IMR-90 (cell line): ENCODE measurements around the gene WHRN. TPM values are rescaled to one million over a fixed set of nuclear protein-coding genes. Genes with fewer than 3 reads are reported as not detected.

ENCODE experiments used
- ATAC-seq: fragments of 200-7000 bp; cut with Tn5 transposase; 2 replicates; pipeline ENCODE4 v1.9.1; 2020; ENCODE audit warnings: low read depth, mild to moderate bottlenecking, moderate library complexity
- BruUV-seq: library from RNA; stranded (reverse); fragments of 400-500 nt; replicated peaks from 2 replicates; lab custom pipeline; 2021; lab: Mats Ljungman, UMichigan
- CTCF ChIA-PET: fragments of 300-600 bp; formaldehyde crosslinking; extraction: SDS; loops from one replicate; lab custom pipeline; 2021; ENCODE audit warnings: antibody characterized with exemption; lab: Yijun Ruan, JAX
- POLR2A ChIA-PET: fragments of 300-600 bp; sonication (Branson Sonifier 250); formaldehyde crosslinking; loops from one replicate; lab custom pipeline; 2022; ENCODE audit warnings: antibody characterized with exemption; ENCODE audit not compliant: unreplicated experiment; lab: Charles Lee
- DNase-seq: peaks from one replicate; pipeline ENCODE4 v3.0.0; 2013
- H2AFZ ChIP-seq: replicated peaks from 2 replicates; pipeline ENCODE3; 2013; ENCODE audit warnings: low read length, mild to moderate bottlenecking; ENCODE audit not compliant: poor library complexity
- H2AK5ac ChIP-seq: 2 replicates; pipeline ENCODE4 v1.6.1; 2013; ENCODE audit warnings: low read depth, low read length, inconsistent platforms
- H2AK9ac ChIP-seq: replicated peaks from 2 replicates; pipeline ENCODE3; 2013; ENCODE audit warnings: mild to moderate bottlenecking, low read depth, low read length, moderate library complexity; ENCODE audit not compliant: poor library complexity
- H2BK120ac ChIP-seq: 2 replicates; pipeline ENCODE4 v1.6.1; 2013; ENCODE audit warnings: low read depth, low read length, inconsistent platforms
- H2BK15ac ChIP-seq: 3 replicates; pipeline ENCODE4 v1.6.1; 2013; ENCODE audit warnings: low read depth, low read length, inconsistent platforms
- H2BK20ac ChIP-seq: 2 replicates; pipeline ENCODE4 v1.6.1; 2013; ENCODE audit warnings: low read depth, mild to moderate bottlenecking, inconsistent platforms, low read length, moderate library complexity
- H2BK5ac ChIP-seq: 2 replicates; pipeline ENCODE4 v1.6.1; 2013; ENCODE audit warnings: mild to moderate bottlenecking, low read depth, low read length, inconsistent platforms; ENCODE audit not compliant: poor library complexity, severe bottlenecking
- H3K14ac ChIP-seq: replicated peaks from 2 replicates; pipeline ENCODE4 v1.6.1; 2013; ENCODE audit warnings: low read depth, low read length, inconsistent platforms
- H3K18ac ChIP-seq: 2 replicates; pipeline ENCODE4 v1.6.1; 2013; ENCODE audit warnings: low read depth, low read length, control low read depth
- H3K23ac ChIP-seq: 2 replicates; pipeline ENCODE4 v1.6.1; 2013; ENCODE audit warnings: low read depth, low read length, inconsistent platforms
- H3K27ac ChIP-seq: 2 replicates; pipeline ENCODE4 v1.5.1; 2013; ENCODE audit warnings: mild to moderate bottlenecking, control low read depth, low read length; ENCODE audit not compliant: insufficient read depth
- H3K27me3 ChIP-seq: 2 replicates; pipeline ENCODE4 v1.6.1; 2013; ENCODE audit warnings: low read length; ENCODE audit not compliant: control insufficient read depth, insufficient read depth
- H3K36me3 ChIP-seq: 2 replicates; pipeline ENCODE4 v1.6.1; 2013; ENCODE audit warnings: low read length, mixed read lengths; ENCODE audit not compliant: control insufficient read depth, insufficient read depth
- H3K4ac ChIP-seq: 2 replicates; pipeline ENCODE4 v1.6.1; 2013; ENCODE audit warnings: low read depth, low read length, inconsistent platforms
- H3K4me1 ChIP-seq: 2 replicates; pipeline ENCODE4 v1.6.1; 2013; ENCODE audit warnings: low read length, mixed read lengths; ENCODE audit not compliant: control insufficient read depth, insufficient read depth
- H3K4me2 ChIP-seq: 2 replicates; pipeline ENCODE4 v1.6.1; 2013; ENCODE audit warnings: low read depth, mild to moderate bottlenecking, control low read depth, low read length, moderate library complexity
- H3K4me3 ChIP-seq: 2 replicates; pipeline ENCODE4 v1.5.1; 2013; ENCODE audit warnings: low read depth, mild to moderate bottlenecking, control low read depth, low read length, moderate library complexity; ENCODE audit not compliant: insufficient read depth
- H3K56ac ChIP-seq: 2 replicates; pipeline ENCODE4 v1.6.1; 2013; ENCODE audit warnings: low read length, inconsistent platforms; ENCODE audit not compliant: insufficient read depth; ENCODE audit errors: extremely low read depth
- H3K79me1 ChIP-seq, 2 experiments: 2 replicates each; pipeline ENCODE4 v1.6.1; 2013; ENCODE audit warnings: low read length in 2 of 2, inconsistent platforms in 1 of 2, low read depth in 1 of 2
- H3K9ac ChIP-seq: 2 replicates; pipeline ENCODE4 v1.6.1; 2013; ENCODE audit warnings: low read depth, low read length, control low read depth
- H3K9me1 ChIP-seq: 2 replicates; pipeline ENCODE4 v1.6.1; 2013; ENCODE audit warnings: low read length, inconsistent platforms; ENCODE audit not compliant: insufficient read depth
- H3K9me3 ChIP-seq: 2 replicates; pipeline ENCODE4 v1.6.1; 2013; ENCODE audit warnings: low read length; ENCODE audit not compliant: control insufficient read depth, insufficient read depth
- H4K20me1 ChIP-seq: 2 replicates; pipeline ENCODE4 v1.6.1; 2013; ENCODE audit warnings: low read length, inconsistent platforms; ENCODE audit not compliant: insufficient read depth
- H4K5ac ChIP-seq: 2 replicates; pipeline ENCODE4 v1.6.1; 2013; ENCODE audit warnings: mild to moderate bottlenecking, low read depth, low read length, control low read depth
- H4K8ac ChIP-seq, 2 experiments: 2 replicates each; pipeline ENCODE4 v1.6.1; 2013; ENCODE audit warnings: low read depth in 2 of 2, low read length in 2 of 2, control low read depth in 1 of 2, inconsistent platforms in 1 of 2
- H4K91ac ChIP-seq: 2 replicates; pipeline ENCODE4 v1.6.1; 2013; ENCODE audit warnings: low read depth, low read length, inconsistent platforms; ENCODE audit not compliant: insufficient read depth
- BHLHE40 ChIP-seq: fragments of 150-350 bp; IDR thresholded peaks from 2 replicates; pipeline ENCODE4 v1.6.1; 2016; ENCODE audit warnings: mild to moderate bottlenecking, low read depth, low read length
- CEBPB ChIP-seq: IDR thresholded peaks from 2 replicates; pipeline ENCODE4 v1.6.1; 2012; ENCODE audit warnings: low read depth, low read length, improper control_type of control experiment
- CTCF ChIP-seq: conservative IDR thresholded peaks from 2 replicates; pipeline ENCODE4 v1.5.1; 2012; ENCODE audit warnings: mild to moderate bottlenecking, low read depth, low read length, improper control_type of control experiment
- FOS ChIP-seq: fragments of 150-350 bp; IDR thresholded peaks from 2 replicates; pipeline ENCODE4 v1.6.1; 2016; ENCODE audit warnings: low read depth, low read length
- MAFK ChIP-seq: IDR thresholded peaks from 2 replicates; pipeline ENCODE4 v1.6.1; 2012; ENCODE audit warnings: low read depth, low read length, improper control_type of control experiment
- MAZ ChIP-seq: IDR thresholded peaks from 2 replicates; pipeline ENCODE4 v1.6.1; 2012; ENCODE audit warnings: low read depth, mild to moderate bottlenecking, low read length, improper control_type of control experiment, moderate library complexity, borderline replicate concordance
- NFE2L2 ChIP-seq: fragments of 150-350 bp; IDR thresholded peaks from 2 replicates; pipeline ENCODE4 v1.6.1; 2016; ENCODE audit warnings: low read depth, mild to moderate bottlenecking, low read length
- POLR2A ChIP-seq: IDR thresholded peaks from 2 replicates; pipeline ENCODE4 v1.6.1; 2012; ENCODE audit warnings: mild to moderate bottlenecking, low read depth, low read length
- RCOR1 ChIP-seq: IDR thresholded peaks from 2 replicates; pipeline ENCODE4 v1.6.1; 2012; ENCODE audit warnings: mild to moderate bottlenecking, low read length, improper control_type of control experiment; ENCODE audit not compliant: insufficient replicate concordance
- RFX5 ChIP-seq: IDR thresholded peaks from 2 replicates; pipeline ENCODE4 v1.8.0; 2012; ENCODE audit warnings: low read depth, mild to moderate bottlenecking, low read length, moderate library complexity
- SMC3 ChIP-seq: fragments of 150-350 bp; IDR thresholded peaks from 2 replicates; pipeline ENCODE4 v1.6.1; 2016; ENCODE audit warnings: low read depth, mild to moderate bottlenecking, antibody characterized with exemption, low read length, moderate library complexity
- USF2 ChIP-seq: fragments of 150-350 bp; IDR thresholded peaks from 2 replicates; pipeline ENCODE4 v1.6.1; 2017; ENCODE audit warnings: mild to moderate bottlenecking, antibody characterized with exemption, low read length, low read depth
- WGBS, 2 experiments: methylation state at CpG; one replicate each; pipeline versions ENCODE4 v1.1.5 to v1.1.7; 2013; ENCODE audit warnings: missing lambda C conversion rate in 2 of 2; ENCODE audit not compliant: insufficient read length in 1 of 2; ENCODE audit errors: extremely low coverage in 2 of 2; 5-methylcytosine and 5-hydroxymethylcytosine counted together
- dilution Hi-C: fragments of 300-500 bp; cut with HindIII; formaldehyde crosslinking; loops from one replicate; pipeline ENCODE4 v1.14.3; 2018; ENCODE audit warnings: low sequenced_read_pairs; ENCODE audit not compliant: unreplicated experiment
- in situ Hi-C: fragments of 300-500 bp; cut with MboI; formaldehyde crosslinking; loops from 3 replicates; pipeline ENCODE4 v1.14.3; 2019; ENCODE audit warnings: low sequenced_read_pairs, inconsistent platforms, mixed read lengths
- intact Hi-C: fragments of 100-400 bp; cut with micrococcal nuclease; formaldehyde crosslinking; loops from 2 replicates; pipeline ENCODE4 v1.10.0; 2022
- polyA plus RNA-seq, 3 experiments: library from polyadenylated mRNA; depleted of rRNA; stranded (reverse); fragments of >200 nt; gene quantifications; 2 replicates each; pipeline ENCODE4 v1.2.3, GENCODE V29; 2012; ENCODE audit warnings: low replicate concordance in 1 of 3
- total RNA-seq: library from RNA; depleted of rRNA; stranded (reverse); fragments of >200 nt; gene quantifications from 2 replicates; pipeline ENCODE4 v1.2.3, GENCODE V29; 2012
- TF ChIP-seq, protein P1 (sequence below): fragments of 150-350 bp; IDR thresholded peaks from 2 replicates; pipeline ENCODE4 v1.6.1; 2016; ENCODE audit warnings: low read depth, mild to moderate bottlenecking, low read length, moderate library complexity, borderline replicate concordance

Gene WHRN
- total and polyA plus RNA-seq, 2 of the 4 experiments (the other 2 are of a cell fraction), result 0.18 to 2.6 TPM

GRCh38 chr9:114362394-114362793 lies 142.9 kb downstream of the WHRN start:
- Histone ChIP-seq H4K8ac (no peak overlapping the region), H3K36me3 (peaks cover 58% of the 10 kb centered on the region), H2BK20ac (no peak overlapping the region), H4K91ac (no peak overlapping the region), H3K27me3 (no peaks in the 10 kb centered on the region), H4K5ac (no peak overlapping the region), H2BK5ac (no peak overlapping the region), H3K4me2 (no peak overlapping the region), H3K18ac (no peak overlapping the region), H4K20me1 (no peaks in the 10 kb centered on the region; the same call in 1 of the 2 replicates), H3K9ac (no peak overlapping the region), H3K56ac (no peak overlapping the region), H3K27ac (no peak overlapping the region), H2AK9ac (peak overlapping the region; percentile 35), H2BK15ac (no peak overlapping the region), H3K4ac (no peak overlapping the region), H3K23ac (no peak overlapping the region), H3K14ac (no peak overlapping the region), H3K9me3 (no peaks in the 10 kb centered on the region), H2AK5ac (peak overlapping the region; percentile 43; the same call in 1 of the 2 replicates), H2BK120ac (no peak overlapping the region), H3K9me1 (peaks cover 15% of the 10 kb centered on the region), H2AFZ (no peak overlapping the region), H3K4me1 (peaks cover 16% of the 10 kb centered on the region), H3K4me3 (no peak overlapping the region), H3K79me1 (peaks cover 2 to 3% of the 10 kb centered on the region in 2 experiments; a peak in 3 of 4 replicates)
- dilution Hi-C loops, result no loop called here
- no TSS peak for BruUV-seq
- ATAC-seq (no peak), DNase-seq (no peak)
- POLR2A ChIA-PET, result no interaction called here
- CTCF ChIA-PET, result no interaction called here
- WGBS, 2 experiments, result 100% methylated on average over 1 of the region's 12 CpGs; no CpG with 5 or more reads in 1 of the 2 experiments
- TF ChIP-seq MAZ, result no peak
- TF ChIP-seq POLR2A, result no peak
- TF ChIP-seq SMC3, result no peak
- TF ChIP-seq CEBPB, result no peak
- no peak for TF ChIP-seq FOS
- TF ChIP-seq CTCF, result no peak
- no peak for TF ChIP-seq USF2
- no peak for TF ChIP-seq MAFK
- no peak for TF ChIP-seq RCOR1
- TF ChIP-seq BHLHE40, result no peak
- TF ChIP-seq NFE2L2, result no peak
- TF ChIP-seq, protein P1, sequence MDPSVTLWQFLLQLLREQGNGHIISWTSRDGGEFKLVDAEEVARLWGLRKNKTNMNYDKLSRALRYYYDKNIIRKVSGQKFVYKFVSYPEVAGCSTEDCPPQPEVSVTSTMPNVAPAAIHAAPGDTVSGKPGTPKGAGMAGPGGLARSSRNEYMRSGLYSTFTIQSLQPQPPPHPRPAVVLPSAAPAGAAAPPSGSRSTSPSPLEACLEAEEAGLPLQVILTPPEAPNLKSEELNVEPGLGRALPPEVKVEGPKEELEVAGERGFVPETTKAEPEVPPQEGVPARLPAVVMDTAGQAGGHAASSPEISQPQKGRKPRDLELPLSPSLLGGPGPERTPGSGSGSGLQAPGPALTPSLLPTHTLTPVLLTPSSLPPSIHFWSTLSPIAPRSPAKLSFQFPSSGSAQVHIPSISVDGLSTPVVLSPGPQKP, result no peak
- TF ChIP-seq RFX5, result no peak
- intact Hi-C loops, result no loop called here
- in situ Hi-C loops, result no loop called here
